K562 (cell line): ENCODE data around the gene POLR1A. TPM values are rescaled to one million over a fixed set of nuclear protein-coding genes. Genes with fewer than 3 reads are reported as not detected.

Source experiments
- ATAC-seq: fragments of 200-7000 bp; cut with Tn5 transposase; 3 replicates; pipeline ENCODE4 v1.9.1; 2020; ENCODE audit warnings: moderate library complexity
- BruUV-seq: library from RNA; stranded (reverse); fragments of 400-500 nt; replicated peaks from 2 replicates; lab custom pipeline; 2021; lab: Mats Ljungman, UMichigan
- CTCF ChIA-PET: fragments of 300-600 bp; formaldehyde crosslinking; extraction: SDS; loops from one replicate; lab custom pipeline; 2021; ENCODE audit warnings: low intra/inter-chr PET ratio; lab: Yijun Ruan, JAX
- POLR2A ChIA-PET: fragments of 300-600, 350-650 bp; sonication (Branson Sonifier 250); formaldehyde crosslinking; extraction: SDS; loops from one replicate; lab custom pipeline; 2021; ENCODE audit warnings: antibody characterized with exemption, inconsistent platforms; lab: Yijun Ruan, JAX
- DNase-seq, 4 experiments: peaks; one replicate each; pipeline versions ENCODE4 v3.0.0 to v3.0.0-alpha.2; 2011 to 2018; ENCODE audit warnings: low spot score in 3 of 4, mixed read lengths in 3 of 4; ENCODE audit errors: extremely low read depth in 1 of 4
- FAIRE-seq: peaks from 2 replicates; lab custom pipeline; 2011; peaks lifted over from hg19 to GRCh38; lab: Jason Lieb, UNC
- H2AFZ ChIP-seq: 2 replicates; pipeline ENCODE4 v1.6.0; 2011; ENCODE audit warnings: low read depth, low read length, control low read depth, inconsistent platforms
- H3K27ac ChIP-seq: fragments of 200-600 bp; 3 replicates; pipeline ENCODE4 v1.8.0; 2011; ENCODE audit warnings: low read depth, mild to moderate bottlenecking, control low read depth, inconsistent platforms, low read length, moderate library complexity, mixed read lengths; ENCODE audit errors: extremely low read depth
- H3K27me3 ChIP-seq, 2 experiments: fragments of 300-600 bp in 1 of 2; 2 replicates in 1 of 2; 3 replicates in 1 of 2; pipeline versions ENCODE4 v1.6.0 to v1.8.0; 2011; ENCODE audit warnings: inconsistent platforms in 2 of 2, low read length in 2 of 2, mild to moderate bottlenecking in 1 of 2, mixed read lengths in 1 of 2, moderate library complexity in 1 of 2; ENCODE audit not compliant: control insufficient read depth in 2 of 2, insufficient read depth in 2 of 2
- H3K36me3 ChIP-seq: fragments of 300-600 bp; 3 replicates; pipeline ENCODE4 v1.8.0; 2011; ENCODE audit warnings: mild to moderate bottlenecking, low read length, inconsistent platforms; ENCODE audit not compliant: control insufficient read depth, insufficient read depth
- H3K4me1 ChIP-seq, 2 experiments: fragments of 200-600 bp in 1 of 2; replicated peaks in 1 of 2; 2 replicates in 1 of 2; 3 replicates in 1 of 2; pipeline versions ENCODE4 v1.5.1 to v1.8.0; 2011; ENCODE audit warnings: inconsistent platforms in 2 of 2, low read length in 2 of 2, mild to moderate bottlenecking in 1 of 2, mixed read lengths in 1 of 2, moderate library complexity in 1 of 2; ENCODE audit not compliant: control insufficient read depth in 2 of 2, insufficient read depth in 2 of 2
- H3K4me2 ChIP-seq: 2 replicates; pipeline ENCODE4 v1.6.1; 2011; ENCODE audit warnings: low read length, control low read depth, inconsistent platforms, mixed read lengths; ENCODE audit not compliant: insufficient read depth
- H3K4me3 ChIP-seq: fragments of 200-600 bp; sonication (generic), shearing (Covaris generic); 2 replicates; pipeline ENCODE4 v1.5.1; 2016; ENCODE audit warnings: control low read depth, inconsistent platforms
- H3K79me2 ChIP-seq: fragments of 200-600 bp; 3 replicates; pipeline ENCODE4 v1.8.0; 2011; ENCODE audit warnings: low read length, inconsistent platforms; ENCODE audit not compliant: control insufficient read depth, insufficient read depth
- H3K9ac ChIP-seq, 2 experiments: 2 replicates each; pipeline versions ENCODE4 v1.6.0 to v1.6.1; 2011; ENCODE audit warnings: low read depth in 2 of 2, low read length in 2 of 2, control low read depth in 1 of 2, inconsistent platforms in 1 of 2, mild to moderate bottlenecking in 1 of 2, mixed read lengths in 1 of 2; ENCODE audit not compliant: insufficient read depth in 1 of 2
- H3K9me1 ChIP-seq: one replicate; pipeline ENCODE4 v1.6.0; 2011; ENCODE audit warnings: inconsistent platforms, mild to moderate bottlenecking, low read length, moderate library complexity; ENCODE audit not compliant: control insufficient read depth, insufficient read depth
- H3K9me3 ChIP-seq: replicated peaks from 2 replicates; pipeline ENCODE4 v1.5.1; 2011; ENCODE audit warnings: low read depth, low read length, inconsistent platforms; ENCODE audit not compliant: control insufficient read depth, insufficient read depth
- H4K20me1 ChIP-seq: replicated peaks from 2 replicates; pipeline ENCODE4 v1.6.1; 2011; ENCODE audit warnings: low read length, inconsistent platforms, mixed read lengths; ENCODE audit not compliant: control insufficient read depth, insufficient read depth
- AFF1 ChIP-seq, 2 experiments: fragments of 450-650 bp; IDR thresholded peaks; 2 replicates each; pipeline ENCODE4 v1.6.1; 2018; ENCODE audit warnings: mild to moderate bottlenecking in 2 of 2, low read depth in 1 of 2; ENCODE audit not compliant: partially characterized antibody in 2 of 2
- BRD4 ChIP-seq: fragments of 200-600 bp; sonication (generic); IDR thresholded peaks from 2 replicates; pipeline ENCODE4 v1.6.1; 2017; ENCODE audit warnings: inconsistent platforms
- CTCFL ChIP-seq: IDR thresholded peaks from 2 replicates; pipeline ENCODE4 v1.6.1; 2011; ENCODE audit warnings: borderline replicate concordance, low read depth, mild to moderate bottlenecking, moderate library complexity, low read length; ENCODE audit not compliant: insufficient read depth, poor library complexity, severe bottlenecking
- CXXC5 ChIP-seq: fragments of 250-450 bp; sonication (Bioruptor Pico); IDR thresholded peaks from 2 replicates; pipeline ENCODE4 v1.8.0; 2022; ENCODE audit warnings: inconsistent platforms, mild to moderate bottlenecking, moderate library complexity
- GABPB1 ChIP-seq: sonication (generic); formaldehyde crosslinking; IDR thresholded peaks from 2 replicates; pipeline ENCODE4 v1.8.0; 2022; ENCODE audit warnings: mild to moderate bottlenecking, missing genetic modification reagents
- MCM5 ChIP-seq: fragments of 450-650 bp; IDR thresholded peaks from 2 replicates; pipeline ENCODE4 v1.6.1; 2016; ENCODE audit warnings: low read depth
- RBM17 ChIP-seq: fragments of 200-400 bp; formaldehyde crosslinking; IDR thresholded peaks from 2 replicates; pipeline ENCODE4 v1.6.1; 2017; ENCODE audit warnings: low read depth, mild to moderate bottlenecking, low read length, borderline replicate concordance
- SFPQ ChIP-seq: fragments of 200-400 bp; formaldehyde crosslinking; IDR thresholded peaks from 2 replicates; pipeline ENCODE4 v1.6.1; 2017; ENCODE audit warnings: mild to moderate bottlenecking, low read depth, low read length, moderate library complexity
- STAT5B ChIP-seq: fragments of 250-450 bp; sonication (Bioruptor Pico); IDR thresholded peaks from 2 replicates; pipeline ENCODE4 v1.8.0; 2021; ENCODE audit warnings: mild to moderate bottlenecking, inconsistent platforms
- TBP ChIP-seq: optimal IDR thresholded peaks from 2 replicates; pipeline ENCODE3; 2011; ENCODE audit warnings: low read depth, low read length, improper control_type of control experiment
- ZNF165 ChIP-seq: fragments of 250-450 bp; sonication (Bioruptor Pico); IDR thresholded peaks from 2 replicates; pipeline ENCODE4 v1.4.0; 2020; ENCODE audit warnings: borderline replicate concordance
- ZNF644 ChIP-seq: fragments of 200-800 bp; sonication (Bioruptor generic); IDR thresholded peaks from 2 replicates; pipeline ENCODE4 v1.6.1; 2016; ENCODE audit warnings: low read depth, missing genetic modification characterization, missing compliant biosample characterization
- WGBS: fragments of 100-300 bp; shearing (Covaris generic); methylation state at CpG from one replicate; pipeline ENCODE4 v1.1.6; 2016; ENCODE audit warnings: low coverage, mixed read lengths; ENCODE audit not compliant: insufficient coverage; ENCODE audit errors: missing lambda C conversion rate; 5-methylcytosine and 5-hydroxymethylcytosine counted together
- in situ Hi-C: fragments of 300-500 bp; cut with MboI; formaldehyde crosslinking; loops from 4 replicates; pipeline ENCODE4 v1.15.0; 2018; ENCODE audit warnings: inconsistent platforms, mixed read lengths
- intact Hi-C: fragments of 100-400 bp; cut with micrococcal nuclease; formaldehyde crosslinking; loops from 2 replicates; pipeline ENCODE4 v1.14.2; 2022
- polyA plus RNA-seq, 8 experiments: library from polyadenylated mRNA; depleted of rRNA in 4 of 8; stranded (reverse) in 5 of 8; unstranded in 3 of 8; fragments of >200 nt; fragmentation: Nextera tagmentation in 2 of 8; fragmentation: Illumina TruSeq in 1 of 8; extraction: Ambion mirVana in 2 of 8; extraction: Trizol in 1 of 8; gene quantifications; 2 replicates each; pipeline versions ENCODE4 v1.2.1 to v1.2.3, GENCODE V29; 2011 to 2014; ENCODE audit warnings: inconsistent platforms in 1 of 8, missing spikeins in 1 of 8
- total RNA-seq, 7 experiments: library from RNA; depleted of rRNA in 6 of 7; stranded (reverse); fragments of >200 nt in 6 of 7; fragmentation: Illumina TruSeq in 2 of 7; extraction: Trizol in 2 of 7; gene quantifications; 2 replicates each; pipeline versions ENCODE4 v1.2.1 to v1.2.3, GENCODE V29; 2011 to 2021; ENCODE audit warnings: low replicate concordance in 1 of 7

POLR1A gene
- total and polyA plus RNA-seq, 9 of the 15 experiments (the other 6 are each of a cell fraction or from before 2014, with no cell fraction given): 3.0 to 72.1 (median 21.8) TPM

GRCh38 chr2:86049529-86049928 is 56.2 kb downstream of the POLR1A start (continued):
- no peak for TF ChIP-seq AFF1 (IDR thresholded peaks at IDR 0.05; ENCODE audit: low read depth in 1 of 2, partially characterized antibody in 2 of 2)
- TF ChIP-seq CXXC5 (CRISPR knock-in tag): no peak

- in situ Hi-C loops: no loop called here
- Histone ChIP-seq H2AFZ (no peak overlapping the region), H3K79me2 (no peaks in the 10 kb centered on the region), H3K27me3 (no peaks in the 10 kb centered on the region), H3K9me1 (no peaks in the 10 kb centered on the region), H3K36me3 (peaks cover 96% of the 10 kb centered on the region), H3K27ac (no peak overlapping the region), H3K9me3 (no peaks in the 10 kb centered on the region), H3K4me2 (no peak overlapping the region), H4K20me1 (no peaks in the 10 kb centered on the region), H3K4me3 (no peak overlapping the region), H3K4me1 (no peaks in the 10 kb centered on the region), H3K9ac (no peak overlapping the region)
- ChIA-PET CTCF (no interaction called here), POLR2A (interaction anchor here (0.6 kb wide), 1 partner anchor 399 kb away, joined by 3 read pairs; no protein-coding TSS in a partner anchor)
- FAIRE-seq: no peak
- WGBS: 92% methylated on average over 11 of the region's 11 CpGs
- intact Hi-C loops: no loop called here
- no peak for ATAC-seq
- no peak for DNase-seq
- no TSS peak for BruUV-seq
- TF ChIP-seq BRD4 (no peak), SFPQ (no peak), TBP (no peak), MCM5 (no peak), CTCFL (no peak), RBM17 (no peak), GABPB1 (no peak), ZNF165 (no peak), ZNF644 (tag) (no peak), STAT5B (no peak)
Observed at GRCh38 chr2:86048888-86049287, 56.8 kb downstream of the POLR1A start.
